Activated CD4-positive, alpha-beta T cell treated with anti-CD3 and anti-CD28 coated beads, Interleukin-2, Interleukin-4, amounts not matched to agents 100 ng/mL and 50 ng/mL, durations not matched to agents 16 hours and 8 hours (primary cell): ENCODE results near the gene NEB.
A peak's percentile ranks its signal among the peaks of the same experiment; 100 is the strongest.

Experiments used
- DNase-seq: peaks from one replicate; pipeline ENCODE4 v3.0.0-alpha.2; 2020; ENCODE audit warnings: low spot score

The NEB gene

GRCh38 chr2:151556121-151556520 is 178.2 kb downstream of the NEB start:
- no peak for DNase-seq

GRCh38 chr2:151552287-151552686 is 182.0 kb downstream of the NEB start:
- no peak for DNase-seq

- DNase-seq, result no peak
Measured at GRCh38 chr2:151551556-151551955, 182.7 kb downstream of the NEB start.

GRCh38 chr2:151549191-151549590 is 185.1 kb downstream of the NEB start:
- no peak for DNase-seq

- no peak for DNase-seq
Measured at GRCh38 chr2:151544449-151544848, 189.8 kb downstream of the NEB start.

GRCh38 chr2:151543876-151544275 is 190.4 kb downstream of the NEB start:
- DNase-seq, result no peak

- DNase-seq, result no peak
Measured at GRCh38 chr2:151534001-151534400, 200.3 kb downstream of the NEB start.

GRCh38 chr2:151533127-151533526 is 201.1 kb downstream of the NEB start:
- no peak for DNase-seq

- no peak for DNase-seq
Measured at GRCh38 chr2:151526572-151527090, 207.6 kb downstream of the NEB start.

- no peak for DNase-seq
Measured at GRCh38 chr2:151525821-151526373, 208.4 kb downstream of the NEB start.

GRCh38 chr2:151523850-151524249 is 210.4 kb downstream of the NEB start:
- DNase-seq, result no peak

GRCh38 chr2:151522556-151522955 is 211.7 kb downstream of the NEB start:
- DNase-seq, result no peak

- DNase-seq, result no peak
Measured at GRCh38 chr2:151520976-151521375, 213.3 kb downstream of the NEB start.

- no peak for DNase-seq
Measured at GRCh38 chr2:151518802-151519201, 215.5 kb downstream of the NEB start.

GRCh38 chr2:151508519-151508918 is 225.8 kb downstream of the NEB start:
- no peak for DNase-seq

- DNase-seq, result no peak
Measured at GRCh38 chr2:151506170-151506569, 228.1 kb downstream of the NEB start.

- no peak for DNase-seq
Measured at GRCh38 chr2:151498178-151498577, 236.1 kb downstream of the NEB start.

GRCh38 chr2:151491496-151491895 is 242.8 kb downstream of the NEB start:
- no peak for DNase-seq

- DNase-seq, result no peak
Measured at GRCh38 chr2:151490276-151490675, 244.0 kb downstream of the NEB start.

- DNase-seq, result peak; percentile 29
Measured at GRCh38 chr2:151486053-151486452, 248.2 kb downstream of the NEB start.

GRCh38 chr2:151484100-151484499 is 250.2 kb downstream of the NEB start:
- DNase-seq, result no peak

- no peak for DNase-seq
Measured at GRCh38 chr2:151483546-151483945, 250.7 kb downstream of the NEB start.

- peak; percentile 42 for DNase-seq
Measured at GRCh38 chr2:151482171-151482725, 252.0 kb downstream of the NEB start.

GRCh38 chr2:151481744-151482143 is 252.5 kb downstream of the NEB start:
- DNase-seq, result peak; percentile 79
